NCI-H226 (cell line): ENCODE data around the gene RTN4R.

Source experiments
- DNase-seq: peaks from one replicate; pipeline ENCODE4 v3.0.0-alpha.2; 2015

The RTN4R gene

GRCh38 chr22:20239676-20240446 is 28.3 kb downstream of the RTN4R start:
- no peak for DNase-seq

- no peak for DNase-seq
These were observed 29.0 kb downstream of the RTN4R start for GRCh38 chr22:20238901-20239675.

- DNase-seq = no peak
These were observed 29.6 kb downstream of the RTN4R start for GRCh38 chr22:20238536-20238900.

GRCh38 chr22:20237480-20238440 is 30.4 kb downstream of the RTN4R start:
- no peak for DNase-seq

GRCh38 chr22:20236052-20236717 is 31.9 kb downstream of the RTN4R start:
- DNase-seq = no peak

GRCh38 chr22:20235389-20235991 is 32.6 kb downstream of the RTN4R start:
- no peak for DNase-seq

GRCh38 chr22:20234760-20235388 is 33.2 kb downstream of the RTN4R start:
- DNase-seq = no peak

GRCh38 chr22:20234314-20234682 is 33.8 kb downstream of the RTN4R start:
- DNase-seq = no peak

- DNase-seq = no peak
These were observed 34.5 kb downstream of the RTN4R start for GRCh38 chr22:20233351-20234313.

GRCh38 chr22:20232781-20233180 is 35.3 kb downstream of the RTN4R start:
- DNase-seq = no peak

GRCh38 chr22:20232237-20232598 is 35.9 kb downstream of the RTN4R start:
- DNase-seq = no peak

- DNase-seq = no peak
These were observed 36.4 kb downstream of the RTN4R start for GRCh38 chr22:20231514-20232236.

- no peak for DNase-seq
These were observed 37.2 kb downstream of the RTN4R start for GRCh38 chr22:20230777-20231420.

- DNase-seq = no peak
These were observed 38.0 kb downstream of the RTN4R start for GRCh38 chr22:20229916-20230775.

GRCh38 chr22:20228939-20229272 is 39.2 kb downstream of the RTN4R start:
- no peak for DNase-seq

GRCh38 chr22:20228055-20228938 is 39.8 kb downstream of the RTN4R start:
- no peak for DNase-seq

- no peak for DNase-seq
These were observed 40.8 kb downstream of the RTN4R start for GRCh38 chr22:20227363-20227762.
